ENCODE data around the gene IL27RA.
"Not testable (repeated sequence)": the region's sequence is repeated elsewhere in the genome, so short reads cannot be mapped to it uniquely, and the experiment has no call there.

Gene IL27RA

GRCh38 chr19:14033946-14034345 lies 2.4 kb downstream of the IL27RA start:
- DNase-seq, result no peak

- DNase-seq, result not testable (repeated sequence)
Observed at GRCh38 chr19:14035159-14035558, 3.6 kb downstream of the IL27RA start.

GRCh38 chr19:14035706-14036105 lies 4.1 kb downstream of the IL27RA start:
- DNase-seq, result no peak

GRCh38 chr19:14039181-14039580 lies 7.6 kb downstream of the IL27RA start:
- DNase-seq, result no peak

GRCh38 chr19:14042659-14043608 lies 11.4 kb downstream of the IL27RA start:
- peak; percentile 37 for DNase-seq

GRCh38 chr19:14047866-14048265 lies 16.3 kb downstream of the IL27RA start:
- not testable (repeated sequence) for DNase-seq

DNA sequence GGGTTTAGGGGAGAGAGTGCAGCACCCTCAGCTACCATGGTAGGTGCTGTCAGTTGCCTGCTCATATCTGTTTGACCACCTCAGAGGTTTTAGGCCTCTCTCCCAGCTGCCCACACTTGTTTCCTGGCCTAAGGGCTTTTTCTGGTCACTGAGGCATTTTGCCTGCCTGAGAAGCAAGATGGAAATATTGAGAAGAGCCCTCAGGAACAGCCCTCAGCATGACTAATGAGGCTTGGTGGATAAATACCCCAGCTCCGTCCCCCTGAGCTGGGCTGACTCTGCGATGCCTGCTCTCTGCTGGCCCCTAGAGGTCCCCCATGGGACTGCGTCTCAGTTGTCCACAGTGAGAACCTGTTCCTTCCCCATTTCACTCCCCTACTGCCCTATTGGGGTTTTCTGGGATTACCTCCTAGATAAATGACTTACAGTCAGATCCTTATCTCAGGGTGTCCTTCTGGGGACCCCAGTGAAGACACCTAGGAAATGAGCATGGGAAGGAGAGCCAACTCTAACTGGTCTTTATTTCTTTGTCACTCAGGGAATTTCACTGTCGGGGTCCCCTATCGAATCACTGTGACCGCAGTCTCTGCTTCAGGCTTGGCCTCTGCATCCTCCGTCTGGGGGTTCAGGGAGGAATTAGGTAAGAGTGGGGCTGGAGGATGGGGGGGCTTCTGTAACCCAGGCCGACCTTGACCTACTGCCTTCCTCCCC lies 17.0 kb downstream of the IL27RA start:
- no peak for DNase-seq

- DNase-seq, result no peak
Observed at GRCh38 chr19:14050512-14050911, 18.9 kb downstream of the IL27RA start.

- DNase-seq, result not testable (repeated sequence)
Observed at GRCh38 chr19:14050961-14051360, 19.4 kb downstream of the IL27RA start.

DNA sequence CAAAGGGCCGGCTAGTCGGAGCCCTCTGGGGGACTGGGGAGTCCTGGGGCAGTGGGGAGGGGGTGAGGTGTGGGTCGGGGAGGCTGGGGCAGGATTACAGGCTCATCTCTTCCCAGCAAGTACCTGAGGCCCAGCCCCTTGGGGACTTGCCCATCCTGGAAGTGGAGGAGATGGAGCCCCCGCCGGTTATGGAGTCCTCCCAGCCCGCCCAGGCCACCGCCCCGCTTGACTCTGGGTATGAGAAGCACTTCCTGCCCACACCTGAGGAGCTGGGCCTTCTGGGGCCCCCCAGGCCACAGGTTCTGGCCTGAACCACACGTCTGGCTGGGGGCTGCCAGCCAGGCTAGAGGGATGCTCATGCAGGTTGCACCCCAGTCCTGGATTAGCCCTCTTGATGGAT lies 20.4 kb downstream of the IL27RA start:
- DNase-seq, result no peak

DNA sequence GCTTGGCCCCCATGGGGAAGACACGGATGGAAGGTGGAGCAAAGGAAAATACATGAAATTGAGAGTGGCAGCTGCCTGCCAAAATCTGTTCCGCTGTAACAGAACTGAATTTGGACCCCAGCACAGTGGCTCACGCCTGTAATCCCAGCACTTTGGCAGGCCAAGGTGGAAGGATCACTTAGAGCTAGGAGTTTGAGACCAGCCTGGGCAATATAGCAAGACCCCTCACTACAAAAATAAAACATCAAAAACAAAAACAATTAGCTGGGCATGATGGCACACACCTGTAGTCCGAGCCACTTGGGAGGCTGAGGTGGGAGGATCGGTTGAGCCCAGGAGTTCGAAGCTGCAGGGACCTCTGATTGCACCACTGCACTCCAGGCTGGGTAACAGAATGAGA lies 20.9 kb downstream of the IL27RA start:
- no peak for DNase-seq

- DNase-seq, result no peak
Observed at GRCh38 chr19:14053032-14053431, 21.5 kb downstream of the IL27RA start.

DNA sequence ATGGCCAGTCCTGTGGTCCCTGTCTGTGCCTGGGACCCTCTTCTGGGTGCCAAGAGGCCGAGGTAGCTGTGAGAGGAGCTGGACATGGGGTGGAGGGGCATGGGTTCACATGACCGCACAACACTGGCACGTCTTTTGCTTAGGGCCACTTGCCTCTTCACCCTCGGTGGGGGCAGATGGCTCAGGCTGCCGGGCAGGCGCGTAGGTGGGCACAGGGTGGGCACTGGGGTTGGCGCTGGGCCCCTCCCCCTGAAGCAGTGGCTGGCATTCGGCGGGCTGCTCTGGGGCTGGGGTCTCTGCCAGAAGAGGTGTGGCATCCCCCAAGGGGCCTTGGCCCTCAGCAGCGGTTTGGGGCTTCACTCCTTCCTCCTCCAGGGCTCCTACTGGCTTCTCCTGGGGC lies 21.9 kb downstream of the IL27RA start:
- no peak for DNase-seq

DNA sequence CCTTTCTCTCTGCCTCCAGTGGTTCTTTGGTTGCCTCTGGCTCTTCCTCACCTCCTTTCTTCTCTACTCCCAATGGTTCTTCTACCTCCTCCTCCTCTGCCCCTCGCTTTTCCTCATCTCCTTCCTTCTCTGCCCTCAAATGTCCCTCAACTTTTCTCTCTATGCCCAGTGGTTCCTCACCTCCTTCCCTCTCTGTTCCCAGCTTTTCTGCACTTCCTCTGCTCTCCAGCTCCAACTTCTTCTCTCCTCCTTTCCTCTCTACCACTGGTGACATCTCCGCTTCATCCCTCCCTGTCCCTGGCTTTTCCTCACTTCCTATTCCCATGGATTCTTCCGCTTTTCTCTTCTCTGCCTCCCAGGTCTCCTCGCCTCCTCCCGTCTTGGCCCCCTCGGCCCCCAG lies 22.5 kb downstream of the IL27RA start:
- DNase-seq, result no peak

DNA sequence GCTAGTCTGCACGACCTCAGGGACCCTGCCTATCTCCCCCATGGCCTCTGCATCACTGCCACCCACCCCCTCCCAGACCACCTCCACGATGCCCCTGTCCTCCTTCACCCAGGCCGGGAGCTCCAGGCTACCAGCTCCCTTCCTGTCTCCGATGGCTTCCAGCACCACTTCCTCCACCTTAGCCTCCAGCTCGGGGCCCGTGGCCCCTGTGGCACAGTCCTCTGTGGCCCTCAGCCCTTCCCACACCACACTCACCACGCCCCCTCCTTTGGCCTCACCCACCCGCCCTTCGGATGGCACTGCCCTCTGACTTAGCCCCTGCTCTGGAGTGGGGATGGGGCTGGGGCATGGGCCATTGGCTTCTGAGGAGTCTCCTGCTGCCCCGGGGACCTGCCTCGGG lies 23.2 kb downstream of the IL27RA start:
- DNase-seq, result no peak

- DNase-seq, result no peak
Observed at GRCh38 chr19:14055396-14055795, 23.8 kb downstream of the IL27RA start.

GRCh38 chr19:14056069-14056666 lies 24.6 kb downstream of the IL27RA start:
- DNase-seq, result no peak

DNA sequence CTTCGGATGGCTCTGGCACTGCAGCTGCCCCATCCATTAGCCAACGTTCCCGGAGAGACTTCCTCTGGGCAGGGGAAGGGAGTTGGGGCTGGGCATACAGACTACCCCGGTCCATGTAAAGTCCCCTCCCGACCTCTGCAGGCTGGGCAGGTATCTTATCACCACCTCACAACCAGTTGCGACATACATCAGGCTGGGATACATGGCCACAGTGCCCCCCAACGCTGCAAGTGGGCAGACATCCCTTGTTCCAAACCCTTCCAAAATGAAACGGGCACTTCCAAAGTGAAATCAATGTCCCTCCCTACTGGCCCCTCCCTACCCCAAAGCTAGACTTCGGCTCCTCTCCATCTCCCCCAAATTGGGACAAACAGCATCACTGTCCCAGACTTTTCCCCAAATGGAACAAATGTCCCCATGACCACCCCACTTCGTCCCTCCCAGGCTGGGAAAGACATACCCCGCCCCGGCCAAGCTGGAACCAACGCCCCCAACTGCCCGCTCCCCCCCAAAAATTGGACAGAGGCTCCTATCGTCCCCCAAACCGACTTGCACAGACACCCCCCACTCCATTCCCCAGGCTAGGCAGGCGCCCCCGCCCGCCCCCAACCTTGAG lies 25.3 kb downstream of the IL27RA start:
- no peak for DNase-seq

GRCh38 chr19:14058182-14059092 lies 26.9 kb downstream of the IL27RA start:
- DNase-seq, result no peak

- no peak for DNase-seq
Observed at GRCh38 chr19:14059093-14059480, 27.5 kb downstream of the IL27RA start.

- DNase-seq, result no peak
Observed at GRCh38 chr19:14059652-14060155, 28.1 kb downstream of the IL27RA start.
